NCI-H2196 (cell line): Measurements from ENCODE around the gene PSMG2.

ENCODE experiments used
- DNase-seq: peaks from one replicate; lab custom pipeline; 2025; ENCODE audit not compliant: unreplicated experiment; lab: John Stamatoyannopoulos, UW

PSMG2 gene

GRCh38 chr18:12702221-12703095 is at the start of gene PSMG2, which contains the start of gene CEP76:
PSMG2 (plus strand) TSS chr18:12703042; CDS start chr18:12703108, 66 bp downstream.
CEP76 (minus strand) TSS chr18:12702723; CDS start chr18:12702548, 175 bp downstream.
- peak; percentile 87 for DNase-seq

- DNase-seq: no peak
Measured at GRCh38 chr18:12654971-12655370, 47.9 kb upstream of the PSMG2 start.

GRCh38 chr18:12656605-12656937 is 46.3 kb upstream of the PSMG2 start:
- DNase-seq: no peak

DNA sequence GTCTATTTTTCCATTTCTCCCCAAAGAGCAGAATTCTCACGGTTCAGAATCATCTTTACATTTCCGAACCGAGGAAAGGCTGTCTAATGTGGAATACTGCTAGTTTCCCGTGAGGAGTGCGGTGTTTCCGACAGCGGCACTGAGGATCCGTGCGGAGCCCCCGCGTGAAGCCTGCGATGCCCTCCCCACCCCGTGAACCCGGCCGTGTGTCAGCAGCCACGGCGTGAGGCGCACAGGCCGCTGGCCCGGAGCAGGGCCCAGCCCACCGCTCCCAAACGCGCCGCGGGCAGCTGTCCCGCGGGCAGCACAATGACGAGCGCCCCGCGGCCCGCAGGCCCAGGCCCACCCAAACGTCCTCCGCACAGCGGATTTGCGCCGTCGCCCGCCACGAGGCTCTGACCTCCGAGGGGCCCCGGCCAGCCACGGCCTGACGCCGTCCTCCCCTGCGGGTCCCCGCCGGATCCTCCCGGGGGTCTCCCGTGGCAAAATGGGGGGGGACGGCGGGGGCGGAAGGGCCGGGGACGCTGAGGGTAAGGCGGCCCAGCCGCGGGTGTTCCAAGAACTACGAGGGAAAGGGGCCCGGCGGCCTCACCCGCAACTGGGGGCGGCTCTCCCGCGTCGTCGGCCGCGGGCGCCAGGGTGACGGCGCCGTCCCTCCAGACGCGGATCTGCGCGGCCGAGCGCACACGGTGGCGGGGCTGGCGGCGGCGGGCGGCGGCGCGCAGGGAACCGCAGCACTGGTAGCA is 45.7 kb upstream of the PSMG2 start:
- DNase-seq: peak; percentile 66

DNA sequence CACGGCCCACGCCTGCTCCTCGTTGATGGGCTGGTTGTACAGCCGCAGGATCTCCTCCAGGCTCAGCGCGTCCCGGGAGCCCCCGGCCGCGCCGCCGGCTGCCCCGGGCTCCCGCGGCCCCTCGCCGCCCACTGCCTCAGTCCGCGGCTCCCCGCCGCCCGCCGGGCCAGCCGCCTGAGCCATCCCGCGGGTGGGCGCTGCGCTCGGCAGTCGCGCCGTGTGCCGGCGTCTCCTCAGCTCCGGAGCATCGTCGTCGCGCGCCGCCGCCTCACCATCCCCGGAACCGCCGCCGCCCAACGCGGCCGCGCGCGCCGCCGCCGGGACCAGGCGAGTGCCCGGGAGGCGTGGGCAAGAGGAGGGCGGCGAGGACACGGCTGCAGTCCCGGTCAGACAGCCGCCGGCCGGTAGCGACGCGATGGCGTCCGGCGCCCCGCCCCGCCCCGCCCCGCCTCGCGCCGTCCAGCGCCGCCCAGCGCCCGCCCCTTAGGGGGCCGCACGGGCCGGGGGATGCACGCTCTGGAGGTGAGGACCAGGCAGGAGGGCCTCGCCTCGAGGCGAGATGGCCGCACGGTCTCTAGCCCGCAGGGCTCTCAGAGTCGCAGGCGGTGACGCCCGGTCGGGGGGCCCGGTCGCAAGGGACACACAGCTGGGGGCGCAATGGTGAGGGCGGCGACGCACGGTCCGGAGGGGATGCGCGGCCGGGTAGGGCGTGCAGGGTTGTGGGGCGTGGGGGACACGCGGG is 45.0 kb upstream of the PSMG2 start, which contains the start of gene SPIRE1:
TSS of gene SPIRE1 (minus strand) at position 424 of the 742 bp plus-strand sequence. CDS start at position 183, 241 bp downstream.
- peak; percentile 84 for DNase-seq

- DNase-seq: peak; percentile 74
Measured at GRCh38 chr18:12658426-12659138, 44.3 kb upstream of the PSMG2 start.

DNA sequence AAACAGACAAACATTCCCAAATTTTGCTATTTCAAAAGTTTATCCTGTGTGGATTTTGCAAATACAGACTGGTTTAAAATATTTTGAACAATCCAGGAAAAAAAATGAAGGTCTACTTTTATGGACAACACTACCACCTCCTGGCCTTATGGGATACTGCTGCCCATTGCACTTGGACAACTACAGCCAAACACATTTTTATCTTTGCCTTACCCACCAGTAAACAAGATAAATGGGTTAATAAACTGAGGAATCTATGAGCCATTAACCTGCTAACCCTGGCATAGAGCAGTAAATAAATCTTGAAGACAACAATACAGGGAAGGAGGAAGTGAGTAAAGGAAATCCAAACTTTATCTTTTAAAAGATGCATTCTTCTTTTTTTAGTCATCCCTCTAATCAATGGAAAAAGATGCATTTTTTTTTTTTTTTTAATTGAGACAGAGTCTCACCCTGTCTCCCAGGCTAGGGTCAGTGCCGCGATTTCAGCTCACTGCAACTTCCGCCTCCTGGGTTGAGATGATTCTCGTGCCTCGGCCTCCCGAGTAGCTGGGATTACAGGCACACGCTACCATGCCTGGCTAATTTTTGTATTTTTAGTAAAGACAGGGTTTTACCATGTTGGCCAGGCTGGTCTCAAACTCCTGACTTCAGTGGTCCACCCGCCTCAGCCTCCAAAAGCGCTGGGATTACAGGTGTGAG is 42.8 kb upstream of the PSMG2 start:
- peak; percentile 64 for DNase-seq

DNA sequence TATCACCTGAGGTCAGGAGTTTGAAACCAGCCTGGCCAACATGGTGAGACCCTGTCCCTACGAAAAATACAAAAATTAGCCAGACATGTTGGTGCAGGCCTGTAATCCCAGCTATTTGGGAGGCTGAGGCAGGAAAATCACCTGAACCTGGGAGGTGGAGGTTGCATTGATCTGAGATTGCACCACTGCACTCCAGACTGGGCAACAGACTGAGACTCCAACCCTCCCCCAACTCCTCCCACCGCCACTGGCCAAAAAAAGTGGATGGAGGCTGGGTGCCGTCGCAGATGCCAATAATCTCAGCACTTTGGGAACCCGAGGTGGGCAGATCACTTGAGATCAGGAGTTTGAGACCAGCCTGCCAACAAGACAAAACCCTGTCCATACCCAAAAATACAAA is 34.8 kb upstream of the PSMG2 start:
- DNase-seq: no peak

- no peak for DNase-seq
Measured at GRCh38 chr18:12679183-12679786, 23.6 kb upstream of the PSMG2 start.

DNA sequence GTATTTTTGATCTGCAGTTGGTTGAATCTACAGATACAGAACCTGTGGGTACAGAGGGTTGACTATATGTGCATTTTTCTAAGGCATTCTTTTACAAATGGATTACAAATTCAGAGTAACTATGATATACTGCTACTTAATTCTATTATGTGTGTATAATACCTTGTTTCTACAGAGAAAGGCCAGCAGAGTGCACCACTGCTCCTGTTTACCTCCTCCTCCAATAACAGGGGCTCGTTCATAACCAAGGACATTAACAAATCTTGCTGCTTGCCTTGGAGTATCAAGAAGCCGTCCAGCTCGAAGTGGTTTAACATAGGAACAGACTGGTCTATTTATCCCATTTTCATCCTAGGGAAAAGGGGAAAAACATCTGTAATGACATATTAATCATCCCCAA is 16.7 kb upstream of the PSMG2 start:
- DNase-seq: no peak

DNA sequence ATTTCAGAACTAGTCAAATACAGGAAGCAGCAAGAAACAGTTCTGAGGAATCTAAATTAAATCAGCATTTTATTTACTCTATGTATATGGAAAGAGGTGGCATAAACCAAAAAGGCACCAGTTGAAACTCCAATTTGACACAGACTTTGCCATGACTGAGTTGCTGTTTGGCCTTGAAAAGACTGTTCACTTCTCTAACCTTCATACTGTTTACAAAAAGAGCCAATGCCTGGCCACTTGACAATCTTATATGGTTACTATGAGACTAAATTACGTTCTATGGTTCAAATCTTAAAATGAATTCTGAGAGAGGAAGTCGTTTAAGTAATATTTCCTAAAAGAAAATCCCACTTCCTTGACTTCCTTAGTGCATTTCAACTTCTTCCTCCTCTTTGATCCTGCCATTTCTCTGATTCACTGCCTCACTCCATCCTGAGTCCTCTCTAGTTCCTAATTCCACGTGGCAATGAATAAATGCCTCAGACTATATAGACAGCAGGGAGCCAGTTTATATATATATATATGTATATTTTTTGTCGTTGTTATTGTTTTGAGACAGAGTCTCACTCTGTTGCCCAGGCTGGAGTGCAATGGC is 13.5 kb upstream of the PSMG2 start:
- no peak for DNase-seq

- DNase-seq: no peak
Measured at GRCh38 chr18:12692206-12692605, 10.6 kb upstream of the PSMG2 start.

GRCh38 chr18:12694032-12694431 is 8.8 kb upstream of the PSMG2 start:
- DNase-seq: no peak

GRCh38 chr18:12699747-12700146 is 3.1 kb upstream of the PSMG2 start:
- DNase-seq: no peak

DNA sequence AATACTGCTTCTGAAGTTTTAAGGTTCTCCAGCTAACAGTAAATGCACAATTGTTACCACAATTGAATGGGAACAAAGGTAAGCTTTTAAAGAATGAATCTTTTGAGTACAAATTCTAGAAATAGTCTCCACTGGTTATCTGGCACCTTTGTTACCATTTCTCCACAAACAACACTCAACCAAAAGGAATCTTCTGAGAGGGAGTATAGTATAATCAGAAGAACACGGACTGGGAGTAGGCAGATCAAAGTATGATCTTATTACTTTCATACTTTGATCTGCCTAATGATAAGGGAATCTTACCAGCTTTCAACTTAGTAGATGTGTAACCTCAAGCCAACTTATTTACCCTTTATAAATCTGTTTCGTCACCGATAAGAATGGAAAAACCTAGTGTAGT is 1.7 kb upstream of the PSMG2 start:
- DNase-seq: no peak

DNA sequence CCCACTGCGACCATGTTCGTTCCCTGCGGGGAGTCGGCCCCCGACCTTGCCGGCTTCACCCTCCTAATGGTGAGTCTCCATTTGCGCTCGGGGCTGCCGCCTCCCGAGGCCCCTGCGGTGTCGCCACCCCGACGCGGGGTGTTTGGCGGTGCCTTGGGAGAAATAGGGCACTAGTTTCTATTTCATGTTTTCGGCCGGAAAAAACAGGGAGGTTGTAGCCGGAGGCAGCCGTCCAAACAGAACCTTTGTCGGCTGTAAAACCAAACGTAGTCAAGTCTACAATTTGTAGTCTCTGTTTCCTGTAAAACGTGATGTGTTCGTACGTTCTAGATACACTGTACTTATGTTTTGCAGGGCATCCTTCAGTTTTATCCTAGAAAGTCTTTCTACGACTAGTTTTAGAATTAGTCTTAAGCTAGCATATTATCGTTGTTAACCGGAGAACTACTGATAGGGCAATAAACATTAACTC is 290 bp downstream of the PSMG2 start:
- no peak for DNase-seq

GRCh38 chr18:12703664-12704063 is 822 bp downstream of the PSMG2 start:
- no peak for DNase-seq

- no peak for DNase-seq
Measured at GRCh38 chr18:12711446-12711845, 8.6 kb downstream of the PSMG2 start.
